ENCODE results near the gene GSE1.
A peak's percentile ranks its signal among the peaks of the same experiment; 100 is the strongest.

Gene GSE1

GRCh38 chr16:85570213-85570734 lies 42.8 kb upstream of the GSE1 start:
- ChIA-PET CTCF (no interaction called here), POLR2A (no interaction called here)
- Histone ChIP-seq H3K4me1 (ENCODE audit: control insufficient read depth, insufficient read depth, low read length) (peaks cover 12% of the 10 kb centered on the region), H3K4me3 (ENCODE audit: low read depth, low read length) (no peak overlapping the region), H3K36me3 (ENCODE audit: control insufficient read depth in 2 of 2, insufficient read depth in 1 of 2, low read length in 2 of 2) (peaks cover 0 to 6% of the 10 kb centered on the region in 2 experiments; a peak in 1 of 3 replicates), H3K9me3 (ENCODE audit: control insufficient read depth, insufficient read depth, low read depth, low read length) (no peaks in the 10 kb centered on the region), H3K27ac (ENCODE audit: extremely low read depth, low read depth, low read length) (peak overlapping the region; percentile 42; the same call in 1 of the 2 replicates)
- no peak for TF ChIP-seq ZNF518A (tag by site-specific recombination; conservative IDR thresholded peaks at IDR 0.05; ENCODE audit: low read depth)
- TF ChIP-seq ZNF664 (tag by site-specific recombination; IDR thresholded peaks at IDR 0.05) = no peak
- peak; percentile 12; the same call in 1 of the 2 replicates for TF ChIP-seq GLIS1 (tag by site-specific recombination; IDR thresholded peaks at IDR 0.05)
- no peak for TF ChIP-seq ZSCAN30 (tag by site-specific recombination; IDR thresholded peaks at IDR 0.05)
- TF ChIP-seq, protein P1, sequence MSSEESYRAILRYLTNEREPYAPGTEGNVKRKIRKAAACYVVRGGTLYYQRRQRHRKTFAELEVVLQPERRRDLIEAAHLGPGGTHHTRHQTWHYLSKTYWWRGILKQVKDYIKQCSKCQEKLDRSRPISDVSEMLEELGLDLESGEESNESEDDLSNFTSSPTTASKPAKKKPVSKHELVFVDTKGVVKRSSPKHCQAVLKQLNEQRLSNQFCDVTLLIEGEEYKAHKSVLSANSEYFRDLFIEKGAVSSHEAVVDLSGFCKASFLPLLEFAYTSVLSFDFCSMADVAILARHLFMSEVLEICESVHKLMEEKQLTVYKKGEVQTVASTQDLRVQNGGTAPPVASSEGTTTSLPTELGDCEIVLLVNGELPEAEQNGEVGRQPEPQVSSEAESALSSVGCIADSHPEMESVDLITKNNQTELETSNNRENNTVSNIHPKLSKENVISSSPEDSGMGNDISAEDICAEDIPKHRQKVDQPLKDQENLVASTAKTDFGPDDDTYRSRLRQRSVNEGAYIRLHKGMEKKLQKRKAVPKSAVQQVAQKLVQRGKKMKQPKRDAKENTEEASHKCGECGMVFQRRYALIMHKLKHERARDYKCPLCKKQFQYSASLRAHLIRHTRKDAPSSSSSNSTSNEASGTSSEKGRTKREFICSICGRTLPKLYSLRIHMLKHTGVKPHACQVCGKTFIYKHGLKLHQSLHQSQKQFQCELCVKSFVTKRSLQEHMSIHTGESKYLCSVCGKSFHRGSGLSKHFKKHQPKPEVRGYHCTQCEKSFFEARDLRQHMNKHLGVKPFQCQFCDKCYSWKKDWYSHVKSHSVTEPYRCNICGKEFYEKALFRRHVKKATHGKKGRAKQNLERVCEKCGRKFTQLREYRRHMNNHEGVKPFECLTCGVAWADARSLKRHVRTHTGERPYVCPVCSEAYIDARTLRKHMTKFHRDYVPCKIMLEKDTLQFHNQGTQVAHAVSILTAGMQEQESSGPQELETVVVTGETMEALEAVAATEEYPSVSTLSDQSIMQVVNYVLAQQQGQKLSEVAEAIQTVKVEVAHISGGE (tag by site-specific recombination; conservative IDR thresholded peaks at IDR 0.05; ENCODE audit: low read depth) = no peak
- TF ChIP-seq ZNF211 (tag by site-specific recombination; IDR thresholded peaks at IDR 0.05; ENCODE audit: low read depth) = no peak
- TF ChIP-seq ZBTB8A (tag by site-specific recombination; IDR thresholded peaks at IDR 0.05) = 0 out of 2 replicates have a peak, but pooled peaks have one; percentile 18

DNA sequence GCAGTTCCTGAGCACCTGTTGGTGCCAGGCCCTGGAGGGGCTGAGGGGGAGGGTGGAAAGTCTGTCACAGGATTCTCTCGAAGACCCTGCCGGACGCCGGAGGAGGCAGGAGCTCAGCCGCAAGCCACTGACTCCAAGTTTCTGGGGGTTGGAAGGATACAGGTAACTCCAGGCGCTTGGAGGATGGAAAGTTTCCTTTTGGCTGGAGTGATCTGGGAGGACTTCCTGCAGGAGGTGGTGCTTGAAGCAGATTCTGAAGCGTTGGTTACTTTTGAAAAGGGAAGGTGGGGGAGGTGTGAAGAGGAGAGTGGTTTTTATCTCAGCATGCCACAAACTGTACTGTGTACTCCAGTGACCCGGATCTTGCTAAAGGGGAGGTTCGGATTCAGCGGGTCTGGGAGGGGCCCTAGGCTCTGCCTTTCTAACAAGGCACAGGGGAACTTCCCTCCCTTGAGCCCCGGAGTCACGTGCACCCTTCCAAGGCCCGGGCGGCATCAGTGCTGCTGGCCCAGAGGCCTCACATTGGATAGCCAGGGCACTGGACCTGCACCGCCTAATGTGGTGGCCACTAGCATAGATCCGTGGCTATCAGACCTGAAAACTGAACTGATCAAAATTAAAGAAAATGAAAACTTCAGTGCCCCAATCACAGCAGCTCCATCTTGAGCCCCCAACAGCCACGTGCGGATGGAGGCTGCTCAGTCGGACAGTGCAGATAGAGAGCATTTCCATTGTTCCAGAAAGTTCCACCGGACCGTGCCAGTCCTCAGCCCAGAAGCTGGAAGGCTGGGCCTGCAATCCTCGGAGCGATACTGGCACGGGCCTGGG lies 42.2 kb upstream of the GSE1 start:
- Histone ChIP-seq H3K9me3 (ENCODE audit: control insufficient read depth, insufficient read depth, low read depth, low read length) (no peaks in the 10 kb centered on the region), H3K36me3 (ENCODE audit: control insufficient read depth in 2 of 2, insufficient read depth in 1 of 2, low read length in 2 of 2) (peaks cover 0 to 6% of the 10 kb centered on the region in 2 experiments; a peak in 1 of 3 replicates), H3K4me3 (ENCODE audit: low read depth, low read length) (no peak overlapping the region), H3K27ac (ENCODE audit: extremely low read depth, low read depth, low read length) (no peak overlapping the region), H3K4me1 (ENCODE audit: control insufficient read depth, insufficient read depth, low read length) (peaks cover 17% of the 10 kb centered on the region)
- TF ChIP-seq ZNF571 (tag by site-specific recombination; IDR thresholded peaks at IDR 0.05) = no peak
- no peak for TF ChIP-seq YY1 (tag by site-specific recombination; IDR thresholded peaks at IDR 0.05)
- TF ChIP-seq SCRT2 (tag by site-specific recombination; IDR thresholded peaks at IDR 0.05) = peak; percentile 78; the same call in 1 of the 2 replicates
- TF ChIP-seq ZSCAN5A (tag by site-specific recombination; IDR thresholded peaks at IDR 0.05) = no peak
- TF ChIP-seq GLI2 (tag by site-specific recombination; IDR thresholded peaks at IDR 0.05; ENCODE audit: borderline replicate concordance, low read depth) = no peak
- ChIA-PET CTCF (interaction anchor here (1.0 kb wide), 1 partner anchor 45 kb away, joined by 3 read pairs; no protein-coding TSS in a partner anchor), POLR2A (no interaction called here)
